DMS153 (cell line): ENCODE data around the gene SLC6A2.
A peak's percentile ranks its signal among the peaks of the same experiment; 100 is the strongest.

ENCODE experiments used
- DNase-seq: peaks from one replicate; lab custom pipeline; 2025; lab: John Stamatoyannopoulos, UW

The SLC6A2 gene

DNA sequence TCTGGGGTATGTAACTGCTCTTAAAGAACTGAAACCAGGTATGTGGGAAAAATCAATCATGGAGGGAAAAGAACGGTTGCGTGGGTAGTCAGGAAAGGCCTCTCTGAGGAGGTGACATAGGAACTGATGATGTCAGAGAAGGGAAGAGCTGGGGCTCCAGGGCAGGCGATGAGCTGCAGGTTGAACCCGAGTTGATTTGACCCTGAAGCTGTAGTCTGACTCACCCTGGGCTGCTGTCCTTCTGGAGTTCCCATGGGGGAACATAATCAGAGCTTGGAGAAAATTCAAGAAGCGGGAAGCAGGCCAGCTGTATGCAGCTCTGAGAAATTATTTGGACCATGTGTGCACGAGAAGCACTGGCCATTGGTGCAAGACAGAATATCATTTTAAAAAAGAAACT is 16.7 kb downstream of the SLC6A2 start:
- no peak for DNase-seq

DNA sequence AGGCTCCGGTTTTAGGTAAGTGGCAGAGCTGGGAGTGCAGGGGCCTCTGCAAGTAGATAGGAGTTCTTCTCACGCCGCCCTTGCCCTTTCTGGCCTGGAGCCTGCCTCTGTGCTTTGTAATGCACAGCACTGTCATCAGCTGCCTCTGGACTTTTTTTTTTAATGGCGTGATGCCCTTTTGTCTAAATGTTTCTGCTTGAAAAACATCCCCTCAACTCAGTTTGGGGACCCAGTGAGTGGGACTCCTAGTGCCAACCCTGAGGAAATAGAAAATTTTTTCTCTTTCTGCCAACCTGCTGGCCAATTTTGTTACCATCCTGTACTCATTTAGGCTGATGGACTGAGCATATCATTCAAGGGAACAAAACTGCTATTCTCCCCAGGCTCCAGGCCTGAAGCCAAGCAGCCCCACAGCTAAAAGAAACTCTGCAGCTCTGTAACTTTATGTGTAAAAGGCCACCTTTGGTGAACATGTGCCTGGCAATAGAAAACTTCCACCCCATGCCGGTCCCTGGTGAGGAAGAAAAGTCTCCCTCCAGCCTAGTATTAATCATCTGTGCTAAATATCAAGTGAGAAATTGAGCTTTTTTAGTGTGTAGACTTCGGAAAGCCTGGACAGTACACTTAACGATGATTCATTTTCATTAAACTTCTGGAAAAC is 22.5 kb downstream of the SLC6A2 start:
- no peak for DNase-seq

DNA sequence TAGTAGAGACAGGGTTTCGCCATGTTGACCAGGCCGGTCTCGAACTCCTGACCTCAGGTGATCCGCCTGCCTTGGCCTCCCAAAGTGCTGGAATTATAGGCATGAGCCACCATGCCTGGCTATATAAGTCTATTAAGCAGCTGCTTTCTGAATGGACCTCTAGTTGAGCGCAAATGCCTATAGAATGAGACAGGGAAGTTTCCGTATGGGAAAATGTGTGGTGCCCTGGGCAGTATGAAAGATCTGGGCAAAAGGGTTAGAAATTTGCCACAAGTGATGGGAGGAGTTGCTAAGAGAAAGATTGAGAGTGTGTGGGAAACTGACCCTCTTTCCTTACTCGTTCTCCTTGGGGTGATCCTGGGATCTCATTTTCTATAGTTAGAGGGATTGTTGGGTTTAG is 26.3 kb downstream of the SLC6A2 start:
- no peak for DNase-seq

GRCh38 chr16:55685973-55686372 is 30.2 kb downstream of the SLC6A2 start:
- no peak for DNase-seq

GRCh38 chr16:55686671-55687070 is 30.9 kb downstream of the SLC6A2 start:
- DNase-seq, result no peak

- DNase-seq, result no peak
These were observed 32.0 kb downstream of the SLC6A2 start for GRCh38 chr16:55687802-55688201.

GRCh38 chr16:55690841-55691240 is 35.1 kb downstream of the SLC6A2 start:
- no peak for DNase-seq

- no peak for DNase-seq
These were observed 36.0 kb downstream of the SLC6A2 start for GRCh38 chr16:55691771-55692170.

GRCh38 chr16:55695595-55695994 is 39.8 kb downstream of the SLC6A2 start:
- DNase-seq, result no peak

GRCh38 chr16:55697867-55698266 is 42.1 kb downstream of the SLC6A2 start:
- no peak for DNase-seq

- no peak for DNase-seq
These were observed 42.5 kb downstream of the SLC6A2 start for GRCh38 chr16:55698331-55698730.

- DNase-seq, result no peak
These were observed 43.2 kb downstream of the SLC6A2 start for GRCh38 chr16:55698946-55699345.

- no peak for DNase-seq
These were observed 43.8 kb downstream of the SLC6A2 start for GRCh38 chr16:55699616-55700015.

GRCh38 chr16:55700067-55700466 is 44.3 kb downstream of the SLC6A2 start:
- no peak for DNase-seq

GRCh38 chr16:55700961-55701360 is 45.2 kb downstream of the SLC6A2 start:
- DNase-seq, result no peak

DNA sequence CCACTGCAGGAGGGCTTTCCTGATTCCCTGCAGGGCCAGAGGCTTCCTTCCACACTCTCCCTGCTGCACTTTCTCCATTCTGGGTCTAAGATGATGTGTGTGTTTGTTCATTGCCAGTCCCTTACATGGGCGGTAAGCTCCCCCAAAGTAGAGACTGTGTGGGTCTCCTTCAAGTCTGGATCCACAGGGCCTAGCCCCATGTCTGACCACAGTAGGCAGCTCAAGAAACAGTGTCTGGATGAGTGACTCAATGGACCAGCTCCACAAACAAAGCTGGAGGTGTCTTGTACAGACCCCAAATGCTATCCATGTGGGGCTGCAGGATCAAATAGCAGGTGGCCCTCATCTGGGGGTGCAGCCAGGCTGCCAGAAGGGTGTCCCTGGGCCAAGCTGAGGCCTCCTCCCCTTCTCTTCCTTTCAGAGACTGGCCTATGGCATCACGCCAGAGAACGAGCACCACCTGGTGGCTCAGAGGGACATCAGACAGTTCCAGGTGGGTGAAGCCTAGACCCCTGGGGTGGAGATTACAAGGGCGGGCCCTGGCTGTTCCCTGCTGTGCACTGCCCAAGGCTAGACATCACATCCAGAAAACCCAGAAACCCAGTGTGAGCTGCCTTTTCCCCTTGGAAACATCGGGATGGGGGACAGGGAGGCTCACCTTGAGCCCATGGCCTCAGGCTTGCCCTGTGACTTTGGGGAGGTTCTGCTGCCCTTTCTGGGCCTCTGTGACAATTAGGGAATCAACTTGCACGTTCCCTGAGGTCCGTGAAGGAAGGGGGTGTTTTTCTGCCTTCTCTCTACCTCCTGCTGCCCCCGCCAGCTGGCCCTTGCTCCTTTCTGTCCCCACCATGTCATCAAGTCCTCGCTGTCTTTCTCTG is 45.9 kb downstream of the SLC6A2 start:
- DNase-seq, result peak; percentile 30

DNA sequence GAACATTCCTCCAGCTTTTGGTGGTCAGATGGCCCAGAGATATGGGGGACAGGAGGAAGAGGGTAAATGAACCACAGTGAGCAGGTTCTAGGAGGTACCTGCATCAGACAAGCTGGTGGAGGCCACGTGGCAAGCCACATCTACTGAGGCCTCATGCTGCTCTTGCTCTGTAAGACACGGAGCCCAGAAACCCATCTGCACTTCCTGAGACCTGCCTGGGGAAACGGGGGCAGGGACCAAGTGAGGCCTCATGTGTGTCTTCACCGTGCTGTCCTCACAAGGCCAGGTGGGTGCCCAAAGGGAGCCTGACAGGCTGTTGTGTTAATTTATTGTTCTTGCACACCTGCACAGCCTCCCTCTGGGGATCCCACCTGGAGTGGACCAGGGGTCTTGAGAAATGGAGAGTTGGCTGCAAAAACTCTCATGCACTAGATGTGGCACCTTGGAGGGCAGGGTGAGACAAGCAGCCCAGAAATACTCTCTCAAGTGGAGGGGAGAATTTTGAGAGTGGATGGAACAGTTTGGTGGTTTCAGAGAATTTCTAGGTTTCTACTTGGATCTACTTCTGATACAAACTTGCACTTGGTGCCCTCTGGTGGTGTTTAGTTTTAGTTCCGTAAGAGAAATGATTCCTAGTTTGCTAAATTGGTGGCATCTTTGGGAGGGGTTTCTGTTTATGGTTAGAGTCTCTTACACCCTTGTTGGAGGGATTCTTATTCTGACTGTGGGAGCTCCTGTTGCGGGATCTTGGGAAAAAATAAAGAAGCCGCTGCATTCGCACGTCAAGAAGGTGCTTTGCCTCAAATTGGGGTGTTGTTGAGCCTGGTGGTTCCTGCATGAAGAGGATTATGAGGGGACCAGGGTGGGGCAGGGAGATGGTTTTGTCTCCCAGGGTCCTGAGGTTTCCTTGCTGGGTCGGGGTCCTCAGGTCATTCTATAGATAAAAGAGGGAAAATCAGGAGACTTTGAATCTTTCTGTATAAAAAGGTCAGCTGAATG is 47.5 kb downstream of the SLC6A2 start:
- peak; percentile 2 for DNase-seq

GRCh38 chr16:55706739-55707384 is 51.1 kb downstream of the SLC6A2 start:
- no peak for DNase-seq

DNA sequence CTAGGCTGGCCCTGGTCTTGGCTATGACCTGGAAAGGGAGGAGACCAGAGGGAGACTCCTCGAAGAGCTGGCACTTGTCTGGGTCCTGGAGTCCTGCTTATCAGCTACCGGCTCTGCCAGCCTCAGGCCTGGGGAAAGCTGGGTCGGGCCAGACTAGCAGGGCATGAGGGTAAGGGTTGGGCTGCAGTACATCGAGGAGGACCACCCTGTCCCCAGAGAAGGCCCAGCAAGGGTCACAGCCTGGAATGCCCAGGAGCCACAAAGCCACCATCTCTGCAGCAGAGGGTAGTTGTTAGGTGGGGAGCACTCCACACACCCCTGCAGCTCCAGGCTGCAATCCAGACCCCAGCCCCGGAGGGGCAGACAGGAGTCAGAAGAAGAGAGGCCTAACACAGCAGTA is 54.0 kb downstream of the SLC6A2 start:
- DNase-seq, result no peak

- DNase-seq, result no peak
These were observed 54.7 kb downstream of the SLC6A2 start for GRCh38 chr16:55710466-55710865.

DNA sequence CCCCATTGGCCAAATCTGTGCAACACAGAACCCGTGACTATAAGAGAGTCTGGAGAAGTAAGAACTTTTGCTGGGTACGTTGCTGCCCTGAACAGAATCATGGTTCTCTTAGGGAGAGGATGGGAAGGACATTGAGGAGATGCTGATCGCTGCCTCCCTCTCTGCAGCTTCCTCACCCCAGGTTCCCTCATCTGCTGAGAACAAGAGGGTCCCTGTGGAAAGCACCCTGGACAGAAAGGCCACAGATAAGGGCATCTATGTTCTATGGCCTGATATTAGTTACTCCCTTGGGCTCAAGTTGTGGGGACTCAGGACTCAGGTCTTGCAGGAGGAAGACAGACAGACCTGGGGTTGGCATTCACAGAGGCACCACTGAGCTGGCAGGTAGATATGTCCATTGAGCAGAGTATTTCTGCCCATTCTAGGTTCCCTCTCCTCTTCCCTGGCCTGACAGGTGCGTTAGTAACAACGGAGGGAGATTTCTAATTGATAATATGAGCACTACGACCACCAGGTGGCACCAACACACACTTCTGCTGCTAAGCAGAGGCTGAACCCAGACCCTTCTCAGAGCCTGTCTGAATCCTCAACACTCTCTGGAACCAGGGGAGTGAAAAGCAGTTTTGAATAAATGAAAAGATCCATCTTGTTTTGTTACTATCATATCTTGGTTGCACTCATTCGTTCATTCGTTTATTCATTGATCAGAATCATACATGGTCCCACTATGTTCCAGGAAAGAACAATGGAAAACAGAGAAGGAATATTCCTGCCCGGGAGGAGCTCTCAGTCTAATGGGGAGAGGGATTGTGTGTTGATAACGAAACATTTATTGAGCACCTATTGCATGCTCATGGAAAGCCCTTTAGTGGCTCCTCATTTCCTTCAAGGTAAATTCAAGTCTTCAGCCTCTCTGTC is 56.4 kb downstream of the SLC6A2 start:
- peak; percentile 27 for DNase-seq
